GM10266 (cell line): ENCODE measurements around the gene PRR5L.

Source experiments
- DNase-seq: peaks from one replicate; pipeline ENCODE4 v3.0.0; 2012; ENCODE audit errors: extremely low spot score
- CTCF ChIP-seq: IDR thresholded peaks from 2 replicates; pipeline ENCODE4 v1.5.1; 2012; ENCODE audit warnings: mild to moderate bottlenecking, low read depth; ENCODE audit not compliant: control insufficient read depth, insufficient read depth; ENCODE audit errors: missing control alignments

The PRR5L gene

GRCh38 chr11:36404831-36405230 lies 108.7 kb downstream of the PRR5L start:
- DNase-seq: no peak

GRCh38 chr11:36405585-36406367 lies 109.7 kb downstream of the PRR5L start:
- no peak for DNase-seq
- no peak for TF ChIP-seq CTCF

More at GRCh38 chr11:36404831-36405230, 108.7 kb downstream of the PRR5L start:
- TF ChIP-seq CTCF: no peak

- TF ChIP-seq CTCF: no peak
- no peak for DNase-seq
Observed at GRCh38 chr11:36407356-36407755, 111.3 kb downstream of the PRR5L start.

- TF ChIP-seq CTCF: no peak
- no peak for DNase-seq
Observed at GRCh38 chr11:36408498-36409136, 112.5 kb downstream of the PRR5L start.

GRCh38 chr11:36409152-36409816 lies 113.2 kb downstream of the PRR5L start:
- no peak for TF ChIP-seq CTCF
- no peak for DNase-seq

- TF ChIP-seq CTCF: no peak
- DNase-seq: peak; percentile 32
Observed at GRCh38 chr11:36411202-36411640, 115.1 kb downstream of the PRR5L start.
